ENCODE measurements around the gene ZNF221.

Gene ZNF221

GRCh38 chr19:43950834-43951645, at the start of gene ZNF221:
Gene ZNF221 (plus strand): TSS chr19:43951228. CDS start chr19:43962727, 11,499 bp downstream.
- peak; percentile 91 to 93 for DNase-seq

DNA sequence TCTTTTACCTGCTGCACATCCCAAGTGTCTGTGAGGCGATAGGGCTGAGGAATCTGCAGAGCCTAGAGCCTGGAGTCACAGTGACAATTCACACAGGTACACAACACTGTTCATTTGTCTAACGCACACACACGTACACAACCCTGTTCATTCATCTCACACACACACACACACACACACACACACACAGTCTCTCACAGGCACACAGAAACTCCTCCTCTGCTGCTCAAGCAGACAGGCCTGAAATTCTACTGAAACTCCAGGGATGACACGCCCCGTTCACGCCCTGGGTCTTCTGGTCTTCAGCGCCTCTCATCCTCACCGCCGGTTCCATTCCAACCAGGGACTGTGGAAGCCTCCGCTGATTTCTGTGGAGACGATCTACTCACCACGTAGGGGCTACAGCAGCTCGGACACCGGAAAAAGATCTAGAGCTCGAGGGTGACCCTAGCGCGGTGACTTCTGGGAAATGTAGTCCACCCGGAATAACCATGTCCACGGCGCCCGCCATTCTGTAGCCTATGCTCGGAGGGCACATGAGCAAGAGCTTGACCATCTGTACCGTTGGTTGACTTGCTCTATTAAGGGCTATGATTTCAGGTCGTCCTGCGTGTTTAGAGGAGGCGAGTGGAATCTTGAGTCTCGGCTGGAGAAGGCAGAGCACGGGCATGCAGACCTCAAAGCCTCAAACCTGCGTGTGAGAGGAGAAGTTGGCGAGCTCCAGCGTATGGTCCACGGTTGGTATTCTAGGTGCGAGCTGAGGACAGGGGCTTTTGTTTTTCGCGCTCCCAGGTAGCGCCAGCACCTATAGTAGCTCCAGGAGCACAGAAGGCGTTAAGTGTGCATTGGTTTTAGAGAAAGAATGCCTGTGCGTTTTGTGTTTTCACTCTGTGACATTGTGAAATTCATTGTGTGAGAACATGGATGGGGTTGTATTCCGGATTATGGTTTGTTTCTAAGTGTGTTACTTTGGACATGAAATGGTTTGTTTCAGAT, 49.3 kb upstream of the ZNF221 start:
- TF ChIP-seq GATA1 (IDR thresholded peaks at IDR 0.05; ENCODE audit: low read depth, low read length) (no peak), POLR2A (IDR thresholded peaks at IDR 0.05; ENCODE audit: low read length) (no peak)
- peak; percentile 68 to 75 for DNase-seq

More at GRCh38 chr19:43950834-43951645, at the start of gene ZNF221:
- no peak for TF ChIP-seq GATA1 (IDR thresholded peaks at IDR 0.05; ENCODE audit: low read depth, low read length)
- TF ChIP-seq POLR2A (IDR thresholded peaks at IDR 0.05; ENCODE audit: low read length), result peak; percentile 38

GRCh38 chr19:43902399-43902798, 48.6 kb upstream of the ZNF221 start:
- DNase-seq, result no peak
- TF ChIP-seq POLR2A (IDR thresholded peaks at IDR 0.05; ENCODE audit: low read length), result no peak
- TF ChIP-seq GATA1 (IDR thresholded peaks at IDR 0.05; ENCODE audit: low read depth, low read length), result no peak

GRCh38 chr19:43905897-43906296, 45.1 kb upstream of the ZNF221 start:
- DNase-seq, result no peak
- TF ChIP-seq GATA1 (IDR thresholded peaks at IDR 0.05; ENCODE audit: low read depth, low read length) (no peak), POLR2A (IDR thresholded peaks at IDR 0.05; ENCODE audit: low read length) (no peak)

DNA sequence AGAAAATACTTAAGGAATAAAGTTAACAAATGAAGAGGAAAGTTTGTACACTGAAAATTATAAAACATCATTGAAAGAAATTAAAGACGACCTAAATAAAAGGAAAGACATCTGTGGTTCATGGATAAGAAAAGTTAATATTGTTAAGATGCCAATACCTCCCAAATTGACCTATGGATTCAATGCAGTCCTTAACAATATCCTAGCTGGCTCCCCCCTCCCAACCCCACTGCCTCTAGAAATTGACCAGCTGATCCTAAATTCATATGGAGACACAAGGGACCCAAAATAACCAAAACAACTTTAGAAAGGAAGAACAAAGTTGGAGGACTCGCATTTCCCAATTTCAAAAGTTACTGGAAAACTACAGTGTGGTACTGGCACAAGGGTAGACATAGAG, 44.3 kb upstream of the ZNF221 start:
- no peak for DNase-seq
- TF ChIP-seq POLR2A (IDR thresholded peaks at IDR 0.05; ENCODE audit: low read length) (no peak), GATA1 (IDR thresholded peaks at IDR 0.05; ENCODE audit: low read depth, low read length) (no peak)

GRCh38 chr19:43908659-43909058, 42.4 kb upstream of the ZNF221 start:
- no peak for DNase-seq
- TF ChIP-seq GATA1 (IDR thresholded peaks at IDR 0.05; ENCODE audit: low read depth, low read length) (no peak), POLR2A (IDR thresholded peaks at IDR 0.05; ENCODE audit: low read length) (no peak)

- DNase-seq, result no peak
- TF ChIP-seq POLR2A (IDR thresholded peaks at IDR 0.05; ENCODE audit: low read length) (no peak), GATA1 (IDR thresholded peaks at IDR 0.05; ENCODE audit: low read depth, low read length) (no peak)
Observed at GRCh38 chr19:43910884-43911283, 40.1 kb upstream of the ZNF221 start.

GRCh38 chr19:43913383-43913782, 37.6 kb upstream of the ZNF221 start:
- TF ChIP-seq GATA1 (IDR thresholded peaks at IDR 0.05; ENCODE audit: low read depth, low read length) (no peak), POLR2A (IDR thresholded peaks at IDR 0.05; ENCODE audit: low read length) (no peak)
- peak in 1 of 2 experiments; percentile 26 for DNase-seq

GRCh38 chr19:43914051-43914450, 37.0 kb upstream of the ZNF221 start:
- peak in 1 of 2 experiments; percentile 28 for DNase-seq

DNA sequence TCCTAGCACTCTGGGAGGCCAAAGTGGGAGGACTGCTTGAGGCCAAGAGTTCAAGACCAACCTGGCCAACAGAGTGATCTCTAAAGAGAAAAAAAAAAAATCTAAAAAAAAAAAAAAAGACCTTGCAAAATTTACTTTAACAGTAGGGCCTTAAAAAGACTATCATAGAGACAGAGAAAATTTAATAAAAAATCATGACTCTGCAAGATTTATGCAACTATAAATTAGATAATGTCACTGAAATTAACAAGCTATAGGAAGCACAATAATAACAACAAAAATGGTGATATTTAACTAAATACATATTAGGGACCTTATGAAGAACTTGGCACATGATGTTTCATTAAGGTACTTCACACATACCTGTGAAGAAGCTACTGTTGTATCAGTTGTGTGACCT, 27.2 kb upstream of the ZNF221 start:
- no peak for TF ChIP-seq GATA1 (IDR thresholded peaks at IDR 0.05; ENCODE audit: low read depth, low read length)
- no peak for TF ChIP-seq POLR2A (IDR thresholded peaks at IDR 0.05; ENCODE audit: low read length)

More at GRCh38 chr19:43914051-43914450, 37.0 kb upstream of the ZNF221 start:
- TF ChIP-seq GATA1 (IDR thresholded peaks at IDR 0.05; ENCODE audit: low read depth, low read length), result no peak
- TF ChIP-seq POLR2A (IDR thresholded peaks at IDR 0.05; ENCODE audit: low read length), result no peak

DNA sequence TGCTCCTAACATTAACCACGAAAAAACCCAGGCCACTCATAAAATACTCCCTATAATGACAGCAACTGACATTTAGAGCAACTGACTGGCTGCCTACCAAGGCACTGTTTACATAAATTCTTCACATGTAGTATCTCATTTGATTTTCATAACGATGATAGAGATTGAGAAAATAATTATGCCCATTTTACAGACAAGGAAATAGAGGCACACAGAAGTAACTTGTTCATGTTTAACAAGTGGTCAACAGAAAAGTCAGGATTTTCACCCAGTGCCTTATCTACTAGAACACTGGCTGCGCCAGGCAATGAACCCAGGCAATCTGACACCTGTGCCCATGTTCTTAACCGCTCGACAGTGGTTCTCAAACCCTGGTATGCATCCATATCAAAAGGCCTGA, 22.2 kb upstream of the ZNF221 start:
- no peak for TF ChIP-seq POLR2A (IDR thresholded peaks at IDR 0.05; ENCODE audit: low read length)
- no peak for TF ChIP-seq GATA1 (IDR thresholded peaks at IDR 0.05; ENCODE audit: low read depth, low read length)
- no peak for DNase-seq

More for the DNA sequence above, 27.2 kb upstream of the ZNF221 start:
- DNase-seq, result no peak

DNA sequence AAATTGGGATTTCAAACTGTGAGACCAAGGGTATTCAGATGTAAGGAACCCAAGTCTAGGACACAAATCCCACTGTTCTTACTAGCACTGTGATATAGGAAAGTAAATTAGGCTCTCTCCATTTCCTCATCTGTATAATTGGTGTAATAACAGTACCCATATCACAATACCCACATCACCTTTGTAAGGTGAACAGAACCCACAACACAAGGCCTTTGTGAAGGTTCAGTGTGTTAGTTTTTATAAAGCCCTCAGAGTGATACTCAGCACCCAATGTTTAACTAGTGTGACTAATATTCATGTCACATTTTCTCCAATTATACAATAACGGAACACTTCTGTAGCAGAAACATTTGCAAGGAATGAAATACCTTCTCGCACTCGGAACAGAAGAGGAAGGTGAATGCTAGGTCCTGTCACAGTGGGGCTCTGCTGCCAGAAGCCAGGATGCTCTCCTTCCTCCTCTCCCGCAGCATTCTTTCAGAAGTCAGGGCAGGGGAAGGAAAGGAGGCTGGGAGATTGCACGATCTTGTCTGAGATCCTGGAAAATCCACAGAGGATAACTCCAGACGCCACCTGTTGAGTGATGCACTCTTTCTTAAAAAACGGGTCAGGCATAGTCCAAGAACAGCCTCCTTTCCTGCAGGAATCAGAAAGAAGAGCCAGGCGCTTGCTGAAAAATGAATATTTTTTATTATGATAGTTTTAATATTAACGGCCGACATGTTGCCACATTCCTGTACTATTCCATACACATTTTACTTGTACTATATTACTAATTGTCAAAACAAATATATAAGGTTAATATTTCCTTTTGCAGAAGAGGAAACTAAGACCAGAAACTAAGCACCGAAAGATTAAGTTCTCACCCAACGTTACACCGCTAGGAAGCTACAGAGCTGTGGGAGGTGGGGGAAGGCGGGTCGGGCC, 16.7 kb upstream of the ZNF221 start:
- TF ChIP-seq GATA1 (IDR thresholded peaks at IDR 0.05; ENCODE audit: low read depth, low read length), result no peak
- no peak for TF ChIP-seq POLR2A (IDR thresholded peaks at IDR 0.05; ENCODE audit: low read length)

More for the DNA sequence above, 16.7 kb upstream of the ZNF221 start:
- DNase-seq, result peak; percentile 5 to 41

Measured in erythroblast (primary cell).